SK-N-SH (cell line): ENCODE measurements around the gene FAM81A. TPM values are rescaled to one million over a fixed set of nuclear protein-coding genes. Genes with fewer than 3 reads are reported as not detected.

ENCODE experiments used
- CTCF ChIA-PET: fragments of 300-600, 350-600 bp; formaldehyde crosslinking; extraction: SDS; loops from one replicate; lab custom pipeline; 2021; lab: Yijun Ruan, JAX
- POLR2A ChIA-PET: fragments of 350-600 bp; sonication (Branson Sonifier 250); formaldehyde crosslinking; extraction: SDS; loops from one replicate; lab custom pipeline; 2020; ENCODE audit warnings: antibody characterized with exemption, inconsistent platforms; lab: Yijun Ruan, JAX
- DNase-seq: peaks from one replicate; pipeline ENCODE4 v3.0.0; 2012
- H2AFZ ChIP-seq: fragments of 200-600 bp; sonication (generic); 2 replicates; pipeline ENCODE4 v1.8.1; 2016; ENCODE audit warnings: antibody characterized with exemption, mild to moderate bottlenecking, low read depth
- H3F3A ChIP-seq: fragments of 200-600 bp; sonication (generic); replicated peaks from 2 replicates; pipeline ENCODE3; 2016; ENCODE audit warnings: antibody characterized with exemption, mild to moderate bottlenecking; ENCODE audit not compliant: insufficient read depth
- H3K27ac ChIP-seq, 2 experiments: fragments of 200-500 bp in 1 of 2; fragments of 200-600 bp in 1 of 2; sonication (Bioruptor generic) in 1 of 2; sonication (generic), shearing (Covaris generic) in 1 of 2; 2 replicates each; pipeline versions ENCODE4 v1.5.1 to v1.6.1; 2014 to 2016; ENCODE audit warnings: low read depth in 2 of 2, inconsistent platforms in 1 of 2, low read length in 1 of 2, mild to moderate bottlenecking in 1 of 2, mixed read lengths in 1 of 2
- H3K27me3 ChIP-seq: fragments of 200-600 bp; sonication (generic), shearing (Covaris generic); 2 replicates; pipeline ENCODE4 v1.6.1; 2016; ENCODE audit warnings: mixed run types; ENCODE audit not compliant: insufficient read depth
- H3K36me3 ChIP-seq, 2 experiments: fragments of 200-500 bp in 1 of 2; fragments of 200-600 bp in 1 of 2; sonication (Bioruptor generic) in 1 of 2; sonication (generic) in 1 of 2; replicated peaks in 1 of 2; 2 replicates each; pipeline versions ENCODE3 to v1.5.1; 2014 to 2016; ENCODE audit warnings: low read length in 1 of 2, mild to moderate bottlenecking in 1 of 2; ENCODE audit not compliant: insufficient read depth in 2 of 2, control insufficient read depth in 1 of 2
- H3K4me1 ChIP-seq, 2 experiments: fragments of 200-500 bp in 1 of 2; fragments of 200-600 bp in 1 of 2; sonication (Bioruptor generic) in 1 of 2; sonication (generic), shearing (Covaris generic) in 1 of 2; 2 replicates each; pipeline versions ENCODE4 v1.5.1 to v1.6.1; 2014 to 2016; ENCODE audit warnings: low read depth in 1 of 2, low read length in 1 of 2, mixed run types in 1 of 2; ENCODE audit not compliant: insufficient read depth in 2 of 2, control insufficient read depth in 1 of 2
- H3K4me2 ChIP-seq: fragments of 200-600 bp; sonication (generic), shearing (Covaris generic); 2 replicates; pipeline ENCODE4 v1.6.1; 2017; ENCODE audit warnings: mixed run types
- H3K4me3 ChIP-seq, 2 experiments: fragments of 200-500 bp in 1 of 2; fragments of 200-600 bp in 1 of 2; sonication (Bioruptor generic) in 1 of 2; sonication (generic), shearing (Covaris generic) in 1 of 2; 2 replicates each; pipeline versions ENCODE4 v1.5.1 to v1.8.1; 2014 to 2016; ENCODE audit warnings: low read depth in 2 of 2, inconsistent platforms in 1 of 2, low read length in 1 of 2, mild to moderate bottlenecking in 1 of 2, mixed read lengths in 1 of 2, moderate library complexity in 1 of 2
- H3K79me2 ChIP-seq: fragments of 200-600 bp; sonication (generic); 2 replicates; pipeline ENCODE4 v1.8.1; 2017; ENCODE audit warnings: mild to moderate bottlenecking; ENCODE audit not compliant: insufficient read depth
- H3K9ac ChIP-seq: fragments of 200-600 bp; sonication (generic); 2 replicates; pipeline ENCODE4 v1.6.1; 2017; ENCODE audit warnings: mixed run types
- H3K9me2 ChIP-seq: fragments of 200-600 bp; sonication (generic); 2 replicates; pipeline ENCODE4 v1.6.1; 2017; ENCODE audit warnings: mixed run types
- H3K9me3 ChIP-seq: fragments of 200-600 bp; sonication (generic); 2 replicates; pipeline ENCODE4 v1.6.1; 2017; ENCODE audit warnings: mixed run types, mild to moderate bottlenecking, moderate library complexity
- H4K20me1 ChIP-seq: fragments of 200-600 bp; sonication (generic); 2 replicates; pipeline ENCODE4 v1.6.1; 2017; ENCODE audit warnings: mild to moderate bottlenecking, mixed run types; ENCODE audit not compliant: insufficient read depth
- ELF1 ChIP-seq: IDR thresholded peaks from 2 replicates; pipeline ENCODE4 v1.4.0; 2012
- FOSL2 ChIP-seq: IDR thresholded peaks from 2 replicates; pipeline ENCODE4 v1.4.0; 2012; ENCODE audit warnings: low read depth, mild to moderate bottlenecking, moderate library complexity, borderline replicate concordance
- FOXM1 ChIP-seq: IDR thresholded peaks from 2 replicates; pipeline ENCODE4 v1.4.0; 2012; ENCODE audit warnings: low read depth, mild to moderate bottlenecking
- GABPA ChIP-seq: IDR thresholded peaks from 2 replicates; pipeline ENCODE4 v1.4.0; 2012; ENCODE audit warnings: low read depth, mild to moderate bottlenecking
- GATA2 ChIP-seq: sonication (generic); formaldehyde crosslinking; IDR thresholded peaks from 2 replicates; pipeline ENCODE4 v1.5.0; 2020; ENCODE audit warnings: mild to moderate bottlenecking, missing genetic modification reagents
- JUND ChIP-seq: IDR thresholded peaks from 2 replicates; pipeline ENCODE4 v1.4.0; 2012
- MEF2A ChIP-seq: IDR thresholded peaks from 2 replicates; pipeline ENCODE4 v1.4.0; 2012; ENCODE audit warnings: low read depth, borderline replicate concordance
- MXI1 ChIP-seq: IDR thresholded peaks from 2 replicates; pipeline ENCODE4 v1.6.1; 2012; ENCODE audit warnings: mild to moderate bottlenecking, low read depth, low read length, improper control_type of control experiment
- NFIC ChIP-seq: IDR thresholded peaks from 2 replicates; pipeline ENCODE4 v1.4.0; 2012; ENCODE audit warnings: borderline replicate concordance
- POLR2AphosphoS5 ChIP-seq: IDR thresholded peaks from 2 replicates; pipeline ENCODE4 v1.6.1; 2012; ENCODE audit warnings: low read depth, low read length
- RAD21 ChIP-seq: IDR thresholded peaks from 2 replicates; pipeline ENCODE4 v1.6.1; 2012; ENCODE audit warnings: mild to moderate bottlenecking, low read length
- RCOR1 ChIP-seq: fragments of 150-350 bp; IDR thresholded peaks from 2 replicates; pipeline ENCODE4 v1.6.1; 2017; ENCODE audit warnings: antibody characterized with exemption, low read length
- TAF1 ChIP-seq: IDR thresholded peaks from 2 replicates; pipeline ENCODE4 v1.6.1; 2012; ENCODE audit warnings: low read depth, mild to moderate bottlenecking, low read length, moderate library complexity, borderline replicate concordance
- TCF12 ChIP-seq: IDR thresholded peaks from 2 replicates; pipeline ENCODE4 v1.4.0; 2012
- USF2 ChIP-seq: fragments of 150-350 bp; IDR thresholded peaks from 2 replicates; pipeline ENCODE4 v1.6.1; 2017; ENCODE audit warnings: antibody characterized with exemption, low read length, low read depth, borderline replicate concordance
- YY1 ChIP-seq: IDR thresholded peaks from 2 replicates; pipeline ENCODE4 v1.4.0; 2012; ENCODE audit warnings: low read depth, mild to moderate bottlenecking
- ZBTB33 ChIP-seq: IDR thresholded peaks from 2 replicates; pipeline ENCODE4 v1.4.0; 2012; ENCODE audit warnings: low read depth, borderline replicate concordance
- whole genome bisulfite sequencing: methylation state at CpG from one replicate; pipeline ENCODE4 v1.1.6; 2017; ENCODE audit warnings: low lambda C conversion rate; 5-methylcytosine and 5-hydroxymethylcytosine counted together
- polyA plus RNA-seq, 3 experiments: library from polyadenylated mRNA; depleted of rRNA; stranded (reverse); fragments of >200 nt; gene quantifications; 2 replicates each; pipeline ENCODE4 v1.2.3, GENCODE V29; 2012
- TF ChIP-seq, protein P1 (sequence below): IDR thresholded peaks from 2 replicates; pipeline ENCODE4 v1.4.0; 2012; ENCODE audit warnings: low read depth, borderline replicate concordance
- TF ChIP-seq, protein P2 (sequence below): fragments of 200-600 bp; sonication (generic); IDR thresholded peaks from 2 replicates; pipeline ENCODE4 v1.6.1; 2017; ENCODE audit warnings: antibody characterized with exemption, mild to moderate bottlenecking, moderate library complexity

Gene FAM81A
- polyA plus RNA-seq, 1 of the 3 experiments (the other 2 are of a cell fraction), result 1.1 TPM

DNA sequence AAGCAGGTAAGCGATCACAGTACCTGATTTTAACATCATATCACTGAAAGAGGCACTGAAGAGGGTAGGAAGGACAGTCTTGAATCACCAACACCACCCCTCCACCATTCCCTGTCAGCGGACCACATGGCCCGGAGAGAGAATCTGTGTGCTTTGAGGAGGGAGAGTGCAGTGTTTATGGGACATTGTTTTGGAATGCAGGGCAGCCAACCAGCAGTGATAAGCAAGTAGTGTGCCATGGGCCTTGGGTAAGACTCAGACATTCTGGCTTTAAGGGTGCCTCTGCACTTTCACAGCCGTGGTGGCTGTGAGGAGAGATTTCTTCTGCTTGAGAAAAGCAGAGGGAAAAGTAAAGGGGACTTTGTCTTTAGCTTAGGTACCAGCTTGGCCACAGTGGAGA, 46.4 kb downstream of the FAM81A start:
- POLR2A ChIA-PET, result no interaction called here
- TF ChIP-seq FOSL2 (no peak), POLR2AphosphoS5 (no peak), MEF2A (no peak), JUND (no peak), ZBTB33 (no peak), NFIC (no peak), MXI1 (no peak), FOXM1 (no peak)
- TF ChIP-seq, protein P1, sequence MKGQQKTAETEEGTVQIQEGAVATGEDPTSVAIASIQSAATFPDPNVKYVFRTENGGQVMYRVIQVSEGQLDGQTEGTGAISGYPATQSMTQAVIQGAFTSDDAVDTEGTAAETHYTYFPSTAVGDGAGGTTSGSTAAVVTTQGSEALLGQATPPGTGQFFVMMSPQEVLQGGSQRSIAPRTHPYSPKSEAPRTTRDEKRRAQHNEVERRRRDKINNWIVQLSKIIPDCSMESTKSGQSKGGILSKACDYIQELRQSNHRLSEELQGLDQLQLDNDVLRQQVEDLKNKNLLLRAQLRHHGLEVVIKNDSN, result no peak
- CTCF ChIA-PET, result no interaction called here

DNA sequence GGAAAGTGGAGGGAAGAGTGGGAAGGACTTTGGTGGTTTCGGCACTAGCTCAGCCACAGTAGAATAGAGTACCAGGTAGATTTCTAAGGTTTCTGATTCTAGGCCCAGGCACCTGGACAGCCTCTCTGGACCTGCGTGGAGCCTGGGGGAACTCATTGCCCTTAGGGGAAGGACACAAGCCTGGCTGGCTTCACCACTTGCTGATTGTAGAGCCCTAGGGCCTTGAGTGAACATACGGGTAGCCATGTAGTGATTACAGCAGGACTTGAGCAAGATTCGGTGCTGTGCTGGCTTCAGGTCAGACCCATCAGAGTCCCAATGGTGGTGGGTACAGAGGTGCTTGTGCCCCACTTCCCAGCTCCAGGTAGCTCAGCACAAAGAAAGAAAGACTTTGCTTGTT, 47.0 kb downstream of the FAM81A start:
- 81% methylated on average over 4 of the region's 4 CpGs for WGBS

More for the DNA sequence above, 46.4 kb downstream of the FAM81A start:
- H3K9ac ChIP-seq, result no peak overlapping the region
- H2AFZ ChIP-seq, result no peak overlapping the region
- H3K9me2 ChIP-seq, result no peaks in the 10 kb centered on the region
- H3K27me3 ChIP-seq, result no peaks in the 10 kb centered on the region; the same call in 1 of the 2 replicates
- WGBS, result 81% methylated on average over 4 of the region's 4 CpGs
- H3K36me3 ChIP-seq, result no peaks in the 10 kb centered on the region
- no peak overlapping the region for H3K4me3 ChIP-seq
- no peak overlapping the region for H3K4me2 ChIP-seq
- H3K79me2 ChIP-seq, result no peaks in the 10 kb centered on the region
- no peak for DNase-seq
- peaks cover 2% of the 10 kb centered on the region; the same call in 1 of the 2 replicates for H3K9me3 ChIP-seq
- H3K4me1 ChIP-seq, result no peaks in the 10 kb centered on the region
- H4K20me1 ChIP-seq, result no peaks in the 10 kb centered on the region
- no peaks in the 10 kb centered on the region for H3F3A ChIP-seq
- H3K27ac ChIP-seq, result no peak overlapping the region

More for the DNA sequence above, 47.0 kb downstream of the FAM81A start:
- Histone ChIP-seq H3K9me2 (no peaks in the 10 kb centered on the region), H3K27ac (no peak overlapping the region), H3F3A (no peaks in the 10 kb centered on the region), H4K20me1 (no peaks in the 10 kb centered on the region), H3K9me3 (peaks cover 5% of the 10 kb centered on the region; the same call in 1 of the 2 replicates), H2AFZ (no peak overlapping the region), H3K9ac (no peak overlapping the region), H3K27me3 (no peaks in the 10 kb centered on the region; the same call in 1 of the 2 replicates), H3K4me2 (no peak overlapping the region), H3K4me3 (no peak overlapping the region), H3K79me2 (no peaks in the 10 kb centered on the region), H3K36me3 (no peaks in the 10 kb centered on the region), H3K4me1 (no peaks in the 10 kb centered on the region)
- ChIA-PET POLR2A (no interaction called here), CTCF (no interaction called here)
- DNase-seq, result no peak
- TF ChIP-seq RCOR1 (no peak), ELF1 (no peak), TAF1 (no peak), RAD21 (no peak), TCF12 (no peak), YY1 (no peak), GABPA (no peak), JUND (no peak), ZBTB33 (no peak), NFIC (no peak), MXI1 (no peak), GATA2 (CRISPR knock-in tag) (no peak), USF2 (no peak), FOSL2 (no peak)
- TF ChIP-seq, protein P2, sequence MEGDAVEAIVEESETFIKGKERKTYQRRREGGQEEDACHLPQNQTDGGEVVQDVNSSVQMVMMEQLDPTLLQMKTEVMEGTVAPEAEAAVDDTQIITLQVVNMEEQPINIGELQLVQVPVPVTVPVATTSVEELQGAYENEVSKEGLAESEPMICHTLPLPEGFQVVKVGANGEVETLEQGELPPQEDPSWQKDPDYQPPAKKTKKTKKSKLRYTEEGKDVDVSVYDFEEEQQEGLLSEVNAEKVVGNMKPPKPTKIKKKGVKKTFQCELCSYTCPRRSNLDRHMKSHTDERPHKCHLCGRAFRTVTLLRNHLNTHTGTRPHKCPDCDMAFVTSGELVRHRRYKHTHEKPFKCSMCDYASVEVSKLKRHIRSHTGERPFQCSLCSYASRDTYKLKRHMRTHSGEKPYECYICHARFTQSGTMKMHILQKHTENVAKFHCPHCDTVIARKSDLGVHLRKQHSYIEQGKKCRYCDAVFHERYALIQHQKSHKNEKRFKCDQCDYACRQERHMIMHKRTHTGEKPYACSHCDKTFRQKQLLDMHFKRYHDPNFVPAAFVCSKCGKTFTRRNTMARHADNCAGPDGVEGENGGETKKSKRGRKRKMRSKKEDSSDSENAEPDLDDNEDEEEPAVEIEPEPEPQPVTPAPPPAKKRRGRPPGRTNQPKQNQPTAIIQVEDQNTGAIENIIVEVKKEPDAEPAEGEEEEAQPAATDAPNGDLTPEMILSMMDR, result no peak
